GM18517 (cell line): ENCODE data around the gene SUPT6H.

Experiments used
- ATAC-seq: cut with Tn5 transposase; IDR thresholded peaks from one replicate; pipeline ENCODE4 v1.9.1; 2021; ENCODE audit warnings: mild to moderate bottlenecking, moderate library complexity; ENCODE audit not compliant: unreplicated experiment

SUPT6H gene

GRCh38 chr17:28661635-28662526 lies at the start of gene SUPT6H, which contains the start of gene SDF2:
Gene SUPT6H (plus strand): TSS chr17:28662205. CDS start chr17:28673402, 11,197 bp downstream.
Gene SDF2 (minus strand): TSS chr17:28661906. CDS start chr17:28661876, 30 bp downstream.
- ATAC-seq: peak; percentile 66

GRCh38 chr17:28612531-28612930 lies 49.5 kb upstream of the SUPT6H start:
- no peak for ATAC-seq

GRCh38 chr17:28612936-28613872 lies 48.8 kb upstream of the SUPT6H start:
- no peak for ATAC-seq

- ATAC-seq: no peak
Measured at GRCh38 chr17:28613931-28614381, 48.0 kb upstream of the SUPT6H start, which contains the start of gene RSKR. Gene RSKR (minus strand): TSS chr17:28614185. CDS start chr17:28614161, 24 bp downstream.

GRCh38 chr17:28615260-28615940 lies 46.6 kb upstream of the SUPT6H start:
- no peak for ATAC-seq

- no peak for ATAC-seq
Measured at GRCh38 chr17:28616281-28616680, 45.7 kb upstream of the SUPT6H start.

GRCh38 chr17:28618464-28618863 lies 43.5 kb upstream of the SUPT6H start:
- ATAC-seq: no peak

- ATAC-seq: no peak
Measured at GRCh38 chr17:28620010-28620409, 42.0 kb upstream of the SUPT6H start.

GRCh38 chr17:28622186-28622585 lies 39.8 kb upstream of the SUPT6H start:
- ATAC-seq: no peak

GRCh38 chr17:28623696-28624095 lies 38.3 kb upstream of the SUPT6H start:
- ATAC-seq: no peak

- ATAC-seq: no peak
Measured at GRCh38 chr17:28624148-28624547, 37.9 kb upstream of the SUPT6H start.

- ATAC-seq: no peak
Measured at GRCh38 chr17:28626818-28627217, 35.2 kb upstream of the SUPT6H start.

- no peak for ATAC-seq
Measured at GRCh38 chr17:28634206-28634865, 27.7 kb upstream of the SUPT6H start.

- no peak for ATAC-seq
Measured at GRCh38 chr17:28635506-28635905, 26.5 kb upstream of the SUPT6H start.

GRCh38 chr17:28641579-28641978 lies 20.4 kb upstream of the SUPT6H start:
- ATAC-seq: no peak

- ATAC-seq: no peak
Measured at GRCh38 chr17:28643983-28644786, 17.8 kb upstream of the SUPT6H start.

GRCh38 chr17:28644787-28645575 lies 17.0 kb upstream of the SUPT6H start, which contains the start of gene BLTP2:
Gene BLTP2 (minus strand): TSS chr17:28645158. CDS start chr17:28645056, 102 bp downstream.
- peak; percentile 73 for ATAC-seq

- no peak for ATAC-seq
Measured at GRCh38 chr17:28645576-28645939, 16.4 kb upstream of the SUPT6H start.
